ACHN (cell line): ENCODE data around the gene TTC22.
A peak's percentile ranks its signal among the peaks of the same experiment; 100 is the strongest.

Experiments
- DNase-seq: peaks from one replicate; pipeline ENCODE4 v3.0.0-alpha.2; 2015
- in situ Hi-C: cut with HindIII; loops from 2 replicates; pipeline ENCODE4 v1.10.0; 2017; ENCODE audit warnings: low sequenced_read_pairs, low pct_ligation_motif_present, low pct_unique_long_range_greater_than_20kb

The TTC22 gene

GRCh38 chr1:54768093-54768492 is 33.0 kb downstream of the TTC22 start:
- in situ Hi-C loops = no loop called here
- peak; percentile 42 for DNase-seq

GRCh38 chr1:54767526-54767925 is 33.6 kb downstream of the TTC22 start:
- peak; percentile 51 for DNase-seq
- in situ Hi-C loops = no loop called here

GRCh38 chr1:54766726-54767125 is 34.4 kb downstream of the TTC22 start:
- no peak for DNase-seq
- in situ Hi-C loops = no loop called here

- in situ Hi-C loops = no loop called here
Measured at GRCh38 chr1:54764922-54765561, 36.1 kb downstream of the TTC22 start.

GRCh38 chr1:54764133-54764921 is 36.8 kb downstream of the TTC22 start, which contains the start of gene PARS2:
Gene PARS2 (minus strand): TSS chr1:54764523. CDS start chr1:54759161, 5,362 bp downstream.
- in situ Hi-C loops = no loop called here

More at GRCh38 chr1:54764922-54765561, 36.1 kb downstream of the TTC22 start:
- DNase-seq = no peak

GRCh38 chr1:54763816-54764132 is 37.3 kb downstream of the TTC22 start:
- no peak for DNase-seq
- in situ Hi-C loops = no loop called here

More at GRCh38 chr1:54764133-54764921, 36.8 kb downstream of the TTC22 start, which contains the start of gene PARS2:
- peak; percentile 99 for DNase-seq

GRCh38 chr1:54758678-54759348 is 42.3 kb downstream of the TTC22 start:
- in situ Hi-C loops = no loop called here
- no peak for DNase-seq

- in situ Hi-C loops = no loop called here
Measured at GRCh38 chr1:54757833-54758232, 43.3 kb downstream of the TTC22 start.

GRCh38 chr1:54754486-54755285 is 46.4 kb downstream of the TTC22 start:
- DNase-seq = no peak
- in situ Hi-C loops = no loop called here

More at GRCh38 chr1:54757833-54758232, 43.3 kb downstream of the TTC22 start:
- DNase-seq = no peak

GRCh38 chr1:54754045-54754444 is 47.1 kb downstream of the TTC22 start:
- in situ Hi-C loops = no loop called here
- no peak for DNase-seq

- no peak for DNase-seq
- in situ Hi-C loops = no loop called here
Measured at GRCh38 chr1:54751426-54751825, 49.7 kb downstream of the TTC22 start.

GRCh38 chr1:54750596-54750995 is 50.5 kb downstream of the TTC22 start:
- in situ Hi-C loops = no loop called here
- DNase-seq = no peak

GRCh38 chr1:54748094-54748835 is 52.9 kb downstream of the TTC22 start:
- DNase-seq = no peak
- in situ Hi-C loops = no loop called here

GRCh38 chr1:54745864-54746263 is 55.3 kb downstream of the TTC22 start:
- in situ Hi-C loops = no loop called here
- no peak for DNase-seq

GRCh38 chr1:54745274-54745673 is 55.8 kb downstream of the TTC22 start:
- DNase-seq = no peak
- in situ Hi-C loops = no loop called here

GRCh38 chr1:54744696-54745095 is 56.4 kb downstream of the TTC22 start:
- no peak for DNase-seq
- in situ Hi-C loops = no loop called here

- no peak for DNase-seq
- in situ Hi-C loops = no loop called here
Measured at GRCh38 chr1:54743416-54744226, 57.5 kb downstream of the TTC22 start.
